ENCODE measurements around the gene SLC2A4. TPM values are rescaled to one million over a fixed set of nuclear protein-coding genes. Genes with fewer than 3 reads are reported as not detected.
A peak's percentile ranks its signal among the peaks of the same experiment; 100 is the strongest.
"Not testable (repeated sequence)": the region's sequence is repeated elsewhere in the genome, so short reads cannot be mapped to it uniquely, and the experiment has no call there.

Gene SLC2A4
- total RNA-seq, 1 donor from 2014 or later, result 1.1 TPM

GRCh38 chr17:7329997-7330637, 48.6 kb downstream of the SLC2A4 start:
- no peaks in the 10 kb centered on the region for H3K27me3 ChIP-seq (ENCODE audit: low read depth)
- peaks cover 22% of the 10 kb centered on the region for H3K4me1 ChIP-seq
- intact Hi-C loops (cut with DNase I), result no loop called here
- no peak for TF ChIP-seq CTCF (IDR thresholded peaks at IDR 0.05)
- H3K36me3 ChIP-seq, result peaks cover 17% of the 10 kb centered on the region
- peak; percentile 67 to 80 for ATAC-seq
- H3K9me3 ChIP-seq, result no peaks in the 10 kb centered on the region
- H3K27ac ChIP-seq, result peak overlapping the region; percentile 89
- peak overlapping the region; percentile 90 for H3K4me3 ChIP-seq
- DNase-seq, result peak; percentile 83

- Histone ChIP-seq H3K27ac (peak overlapping the region; percentile 89), H3K9me3 (no peaks in the 10 kb centered on the region), H3K4me1 (peaks cover 22% of the 10 kb centered on the region), H3K4me3 (peak overlapping the region; percentile 90), H3K27me3 (ENCODE audit: low read depth) (no peaks in the 10 kb centered on the region), H3K36me3 (peaks cover 12% of the 10 kb centered on the region)
- intact Hi-C loops (cut with DNase I), result no loop called here
- no peak for ATAC-seq
- TF ChIP-seq CTCF (IDR thresholded peaks at IDR 0.05), result no peak
- no peak for DNase-seq
These were observed 49.1 kb downstream of the SLC2A4 start for GRCh38 chr17:7330638-7331015.

- intact Hi-C loops (cut with DNase I), result no loop called here
- peaks cover 12% of the 10 kb centered on the region for H3K27me3 ChIP-seq (ENCODE audit: low read depth)
- H3K9me3 ChIP-seq, result no peaks in the 10 kb centered on the region
- H3K4me1 ChIP-seq, result peaks cover 22% of the 10 kb centered on the region
- no peaks in the 10 kb centered on the region for H3K36me3 ChIP-seq
- no peak for TF ChIP-seq CTCF (IDR thresholded peaks at IDR 0.05)
- ATAC-seq, result no peak
- H3K4me3 ChIP-seq, result no peak overlapping the region
- no peak overlapping the region for H3K27ac ChIP-seq
- no peak for DNase-seq
These were observed 50.6 kb downstream of the SLC2A4 start for GRCh38 chr17:7332111-7332510.

- DNase-seq; ATAC-seq; intact Hi-C loops (cut with DNase I); H3K36me3 ChIP-seq; H3K27ac ChIP-seq; H3K9me3 ChIP-seq; H3K4me3 ChIP-seq: not testable (repeated sequence)
- peaks cover 12% of the 10 kb centered on the region for H3K27me3 ChIP-seq (ENCODE audit: low read depth)
- H3K4me1 ChIP-seq, result peaks cover 21% of the 10 kb centered on the region
These were observed 51.1 kb downstream of the SLC2A4 start for GRCh38 chr17:7332600-7333069.

- Histone ChIP-seq H3K4me3 (no peak overlapping the region), H3K9me3 (no peaks in the 10 kb centered on the region), H3K27me3 (ENCODE audit: low read depth) (peaks cover 12% of the 10 kb centered on the region), H3K36me3 (no peaks in the 10 kb centered on the region), H3K4me1 (peaks cover 12% of the 10 kb centered on the region), H3K27ac (no peak overlapping the region)
- no peak for ATAC-seq
- no peak for TF ChIP-seq CTCF (IDR thresholded peaks at IDR 0.05)
- intact Hi-C loops (cut with DNase I), result no loop called here
- no peak for DNase-seq
These were observed 53.5 kb downstream of the SLC2A4 start for GRCh38 chr17:7334938-7335538.

GRCh38 chr17:7335765-7336164, 54.2 kb downstream of the SLC2A4 start:
- ATAC-seq; H3K9me3 ChIP-seq; H3K36me3 ChIP-seq; intact Hi-C loops (cut with DNase I); DNase-seq; H3K4me3 ChIP-seq; H3K4me1 ChIP-seq: not testable (repeated sequence)
- H3K27me3 ChIP-seq (ENCODE audit: low read depth), result peaks cover 12% of the 10 kb centered on the region
- peak overlapping the region; percentile 53 for H3K27ac ChIP-seq
